H9 (cell line): ENCODE data around the gene AGBL4. TPM values are rescaled to one million over a fixed set of nuclear protein-coding genes. Genes with fewer than 3 reads are reported as not detected.

Source experiments
- DNase-seq: peaks from one replicate; pipeline ENCODE4 v3.0.0-alpha.2; 2017
- H2AFZ ChIP-seq: one replicate; pipeline ENCODE4 v1.6.1; 2013; ENCODE audit warnings: mild to moderate bottlenecking, low read length, control low read depth, moderate library complexity
- H2AK5ac ChIP-seq: 2 replicates; pipeline ENCODE4 v1.6.1; 2013; ENCODE audit warnings: low read length, control low read depth, mixed read lengths; ENCODE audit not compliant: insufficient read length
- H2BK120ac ChIP-seq: one replicate; pipeline ENCODE4 v1.6.1; 2013; ENCODE audit warnings: low read depth, mild to moderate bottlenecking, low read length, control low read depth, inconsistent platforms; ENCODE audit not compliant: poor library complexity, severe bottlenecking
- H2BK12ac ChIP-seq: 2 replicates; pipeline ENCODE4 v1.6.1; 2013; ENCODE audit warnings: low read length, control low read depth, mixed read lengths, low read depth; ENCODE audit not compliant: insufficient read length
- H2BK15ac ChIP-seq: 2 replicates; pipeline ENCODE4 v1.6.1; 2013; ENCODE audit warnings: low read depth, low read length, control low read depth
- H2BK20ac ChIP-seq: one replicate; pipeline ENCODE4 v1.6.1; 2013; ENCODE audit warnings: low read depth, mild to moderate bottlenecking, low read length, control low read depth, inconsistent platforms; ENCODE audit not compliant: poor library complexity, severe bottlenecking
- H2BK5ac ChIP-seq: 2 replicates; pipeline ENCODE4 v1.6.1; 2013; ENCODE audit warnings: low read length, control low read depth, mixed read lengths; ENCODE audit not compliant: insufficient read length
- H3K14ac ChIP-seq: 2 replicates; pipeline ENCODE4 v1.6.1; 2013; ENCODE audit warnings: low read length, control low read depth; ENCODE audit not compliant: insufficient read depth
- H3K18ac ChIP-seq: 2 replicates; pipeline ENCODE4 v1.6.1; 2013; ENCODE audit warnings: low read depth, mild to moderate bottlenecking, mixed read lengths, low read length, control low read depth; ENCODE audit not compliant: insufficient read length
- H3K23ac ChIP-seq: 2 replicates; pipeline ENCODE4 v1.6.1; 2013; ENCODE audit warnings: low read length, control low read depth, mixed read lengths, low read depth; ENCODE audit not compliant: insufficient read length
- H3K23me2 ChIP-seq: 2 replicates; pipeline ENCODE4 v1.6.1; 2013; ENCODE audit warnings: low read depth, mild to moderate bottlenecking, mixed read lengths, low read length, control low read depth; ENCODE audit not compliant: insufficient read length, poor library complexity, severe bottlenecking
- H3K27ac ChIP-seq: 2 replicates; pipeline ENCODE4 v1.5.1; 2013; ENCODE audit warnings: low read length, control low read depth, mixed read lengths, low read depth; ENCODE audit not compliant: insufficient read length
- H3K27me3 ChIP-seq: 2 replicates; pipeline ENCODE4 v1.6.1; 2013; ENCODE audit warnings: low read length, control low read depth, inconsistent platforms; ENCODE audit not compliant: insufficient read depth
- H3K4ac ChIP-seq: 2 replicates; pipeline ENCODE4 v1.6.1; 2013; ENCODE audit warnings: low read depth, mild to moderate bottlenecking, control low read depth, inconsistent platforms, low read length, moderate library complexity
- H3K4me1 ChIP-seq: 2 replicates; pipeline ENCODE4 v1.6.1; 2013; ENCODE audit warnings: low read length, control low read depth, inconsistent platforms; ENCODE audit not compliant: insufficient read depth
- H3K4me2 ChIP-seq: 2 replicates; pipeline ENCODE4 v1.6.1; 2013; ENCODE audit warnings: low read length, control low read depth, mixed read lengths; ENCODE audit not compliant: insufficient read length, insufficient read depth
- H3K56ac ChIP-seq: 2 replicates; pipeline ENCODE4 v1.6.1; 2013; ENCODE audit warnings: low read depth, mild to moderate bottlenecking, mixed read lengths, low read length, control low read depth; ENCODE audit not compliant: insufficient read length
- H3K79me1 ChIP-seq: 2 replicates; pipeline ENCODE4 v1.6.1; 2013; ENCODE audit warnings: low read depth, mild to moderate bottlenecking, moderate library complexity, low read length, control low read depth, inconsistent platforms; ENCODE audit not compliant: insufficient read depth, poor library complexity, severe bottlenecking
- H3K79me2 ChIP-seq: 2 replicates; pipeline ENCODE4 v1.6.1; 2013; ENCODE audit warnings: low read length, control low read depth, inconsistent platforms; ENCODE audit not compliant: insufficient read depth
- H3K9ac ChIP-seq: 2 replicates; pipeline ENCODE4 v1.6.1; 2013; ENCODE audit warnings: low read length, control low read depth, mixed read lengths; ENCODE audit not compliant: insufficient read length; ENCODE audit errors: extremely low read depth
- H3K9me3 ChIP-seq: one replicate; pipeline ENCODE4 v1.6.1; 2013; ENCODE audit warnings: low read depth, low read length, inconsistent platforms; ENCODE audit not compliant: control insufficient read depth
- H3T11ph ChIP-seq: one replicate; pipeline ENCODE4 v1.6.1; 2013; ENCODE audit warnings: mild to moderate bottlenecking, low read length, control low read depth, inconsistent platforms
- H4K20me1 ChIP-seq: one replicate; pipeline ENCODE4 v1.6.1; 2013; ENCODE audit not compliant: control insufficient read depth, insufficient read length, insufficient read depth
- H4K5ac ChIP-seq: 2 replicates; pipeline ENCODE4 v1.6.1; 2013; ENCODE audit warnings: low read depth, mild to moderate bottlenecking, mixed read lengths, low read length, control low read depth; ENCODE audit not compliant: insufficient read length
- H4K8ac ChIP-seq: replicated peaks from 2 replicates; pipeline ENCODE4 v1.6.1; 2013; ENCODE audit warnings: low read length, control low read depth, mixed read lengths, low read depth; ENCODE audit not compliant: insufficient read length
- H4K91ac ChIP-seq: 2 replicates; pipeline ENCODE4 v1.6.1; 2013; ENCODE audit warnings: low read depth, mild to moderate bottlenecking, moderate library complexity, mixed read lengths, low read length, control low read depth; ENCODE audit not compliant: insufficient read length
- H3K27ac Mint-ChIP-seq, 3 experiments: 2 replicates in 2 of 3; 3 replicates in 1 of 3; pipeline ENCODE4 v1.8.0; 2020 to 2021; ENCODE audit warnings: mixed read lengths in 3 of 3, mild to moderate bottlenecking in 1 of 3, moderate library complexity in 1 of 3
- H3K27me3 Mint-ChIP-seq: 2 replicates; pipeline ENCODE4 v1.8.0; 2021; ENCODE audit warnings: low read depth, mild to moderate bottlenecking, moderate library complexity, mixed read lengths
- H3K36me3 Mint-ChIP-seq, 3 experiments: 2 replicates in 2 of 3; 3 replicates in 1 of 3; pipeline ENCODE4 v1.8.0; 2020 to 2021; ENCODE audit warnings: low read depth in 3 of 3, mixed read lengths in 3 of 3; ENCODE audit not compliant: insufficient read depth in 1 of 3
- H3K4me1 Mint-ChIP-seq, 2 experiments: 2 replicates each; pipeline ENCODE4 v1.8.0; 2020; ENCODE audit warnings: mixed read lengths in 2 of 2
- H3K4me3 Mint-ChIP-seq, 2 experiments: 2 replicates in 1 of 2; 3 replicates in 1 of 2; pipeline ENCODE4 v1.8.0; 2020 to 2021; ENCODE audit warnings: mild to moderate bottlenecking in 2 of 2, mixed read lengths in 2 of 2, moderate library complexity in 1 of 2
- H3K9me3 Mint-ChIP-seq, 2 experiments: 2 replicates in 1 of 2; 3 replicates in 1 of 2; pipeline ENCODE4 v1.8.0; 2020; ENCODE audit warnings: mild to moderate bottlenecking in 2 of 2, mixed read lengths in 2 of 2, moderate library complexity in 1 of 2
- CTCF ChIP-seq: fragments of 200-600 bp; sonication (generic); conservative IDR thresholded peaks from 3 replicates; pipeline ENCODE4 v1.8.0; 2021; ENCODE audit warnings: antibody characterized with exemption, mild to moderate bottlenecking
- WGBS: extraction: QIAGEN DNeasy Blood & Tissue Kit; methylation state at CpG from one replicate; pipeline ENCODE4 v1.1.7; 2013; ENCODE audit warnings: missing lambda C conversion rate, low lambda C conversion rate, mixed read lengths; ENCODE audit not compliant: insufficient read length; ENCODE audit errors: extremely low coverage; 5-methylcytosine and 5-hydroxymethylcytosine counted together
- total RNA-seq: library from RNA; stranded (reverse); gene quantifications from 2 replicates; pipeline ENCODE4 v1.2.1, GENCODE V29; 2021

AGBL4 gene
- total RNA-seq, 1 experiment from 2014 or later, result not detected

- no peaks in the 10 kb centered on the region for H3K27me3 ChIP-seq
- Mint-ChIP-seq H3K27ac (no peak overlapping the region), H3K27me3 (no peaks in the 10 kb centered on the region), H3K36me3 (no peaks in the 10 kb centered on the region), H3K9me3 (peaks cover 0 to 32% of the 10 kb centered on the region in 2 experiments; a peak in 2 of 5 replicates), H3K4me1 (no peaks in the 10 kb centered on the region), H3K4me3 (no peak overlapping the region)
- no peak overlapping the region for H3K27ac ChIP-seq
- H2BK120ac ChIP-seq, result no peak overlapping the region
- DNase-seq, result no peak
- no peak overlapping the region for H3K4me2 ChIP-seq
- no peak overlapping the region for H3K56ac ChIP-seq
- no peak for TF ChIP-seq CTCF
- no peak overlapping the region for H2BK20ac ChIP-seq
- no peak overlapping the region for H3K23ac ChIP-seq
- no peak overlapping the region for H3K9ac ChIP-seq
- no peaks in the 10 kb centered on the region for H3K4me1 ChIP-seq
- no peak overlapping the region for H3T11ph ChIP-seq
- no peaks in the 10 kb centered on the region for H3K23me2 ChIP-seq
- no peaks in the 10 kb centered on the region for H3K79me2 ChIP-seq
- H4K20me1 ChIP-seq, result no peaks in the 10 kb centered on the region
- no peak overlapping the region for H3K4ac ChIP-seq
- H2AK5ac ChIP-seq, result no peak overlapping the region
- WGBS, result no CpG with 5 or more reads among the region's 1 CpG
- no peak overlapping the region for H4K5ac ChIP-seq
- H3K79me1 ChIP-seq, result no peaks in the 10 kb centered on the region
- H3K18ac ChIP-seq, result no peak overlapping the region
- no peak overlapping the region for H3K14ac ChIP-seq
- no peak overlapping the region for H4K8ac ChIP-seq
- H4K91ac ChIP-seq, result no peak overlapping the region
- H2BK12ac ChIP-seq, result no peak overlapping the region
- no peak overlapping the region for H2BK5ac ChIP-seq
- no peak overlapping the region for H2AFZ ChIP-seq
- H3K9me3 ChIP-seq, result no peaks in the 10 kb centered on the region
- no peak overlapping the region for H2BK15ac ChIP-seq
Observed at GRCh38 chr1:48906164-48906563, 1117.6 kb downstream of the AGBL4 start.
